Fibroblast of pulmonary artery (primary cell): ENCODE measurements around the gene MRPS18A.

Experiments used
- DNase-seq: peaks from one replicate; pipeline ENCODE4 v3.0.0-alpha.2; 2010; ENCODE audit warnings: low read depth
- H3K4me3 ChIP-seq: replicated peaks from 2 replicates; pipeline ENCODE4 v1.5.1; 2011; ENCODE audit warnings: low read depth, mild to moderate bottlenecking, control low read depth, low read length, moderate library complexity
- TF ChIP-seq, protein P1 (sequence below): IDR thresholded peaks from 2 replicates; pipeline ENCODE4 v1.5.1; 2011; ENCODE audit warnings: mild to moderate bottlenecking, control low read depth, low read length, inconsistent platforms; ENCODE audit errors: missing control alignments

MRPS18A gene

DNA sequence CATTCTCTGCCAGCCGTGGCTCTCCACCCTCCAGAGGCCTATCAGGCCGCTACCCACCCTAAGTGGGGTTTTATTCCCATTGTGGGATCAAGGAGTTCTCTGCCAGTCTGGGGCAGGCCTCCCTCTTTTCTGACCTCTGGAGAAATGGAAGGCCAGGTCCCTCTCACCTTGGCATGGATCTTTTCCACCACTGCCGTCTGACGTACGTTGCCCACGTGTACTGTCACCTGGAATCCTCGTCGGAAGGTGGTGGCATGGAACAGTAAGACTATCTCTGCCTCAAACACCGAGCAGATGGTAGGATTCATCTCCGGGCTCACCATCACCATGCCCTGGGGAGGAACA, 65.8 kb downstream of the MRPS18A start:
- TF ChIP-seq, protein P1, sequence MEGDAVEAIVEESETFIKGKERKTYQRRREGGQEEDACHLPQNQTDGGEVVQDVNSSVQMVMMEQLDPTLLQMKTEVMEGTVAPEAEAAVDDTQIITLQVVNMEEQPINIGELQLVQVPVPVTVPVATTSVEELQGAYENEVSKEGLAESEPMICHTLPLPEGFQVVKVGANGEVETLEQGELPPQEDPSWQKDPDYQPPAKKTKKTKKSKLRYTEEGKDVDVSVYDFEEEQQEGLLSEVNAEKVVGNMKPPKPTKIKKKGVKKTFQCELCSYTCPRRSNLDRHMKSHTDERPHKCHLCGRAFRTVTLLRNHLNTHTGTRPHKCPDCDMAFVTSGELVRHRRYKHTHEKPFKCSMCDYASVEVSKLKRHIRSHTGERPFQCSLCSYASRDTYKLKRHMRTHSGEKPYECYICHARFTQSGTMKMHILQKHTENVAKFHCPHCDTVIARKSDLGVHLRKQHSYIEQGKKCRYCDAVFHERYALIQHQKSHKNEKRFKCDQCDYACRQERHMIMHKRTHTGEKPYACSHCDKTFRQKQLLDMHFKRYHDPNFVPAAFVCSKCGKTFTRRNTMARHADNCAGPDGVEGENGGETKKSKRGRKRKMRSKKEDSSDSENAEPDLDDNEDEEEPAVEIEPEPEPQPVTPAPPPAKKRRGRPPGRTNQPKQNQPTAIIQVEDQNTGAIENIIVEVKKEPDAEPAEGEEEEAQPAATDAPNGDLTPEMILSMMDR: no peak
- no peak overlapping the region for H3K4me3 ChIP-seq
- no peak for DNase-seq
